IPS-NIHi11 (cell line): ENCODE results near the gene RMDN3.

ENCODE experiments used
- DNase-seq: peaks from one replicate; pipeline ENCODE4 v3.0.0; 2012; ENCODE audit warnings: mixed read lengths, low spot score

RMDN3 gene

DNA sequence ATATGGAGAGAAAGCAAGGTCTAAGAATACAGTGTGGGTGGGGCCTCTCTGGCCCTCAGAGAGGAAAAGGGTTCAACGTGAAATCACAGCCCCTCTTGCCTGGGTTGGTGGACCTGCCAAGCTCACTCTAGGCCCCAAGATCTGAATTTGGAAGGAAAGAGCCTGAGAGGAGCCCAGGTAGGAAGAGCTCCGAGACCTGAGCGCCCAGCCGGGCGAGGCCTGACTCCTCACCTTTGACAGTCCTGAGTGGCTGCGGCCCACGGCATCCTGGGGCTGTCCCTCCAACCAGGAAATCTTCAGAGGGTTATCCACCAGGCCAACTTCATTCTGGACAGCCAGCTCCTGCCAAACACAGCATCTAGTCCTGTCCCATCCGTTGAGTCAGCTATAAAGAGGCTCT, 18.4 kb upstream of the RMDN3 start:
- no peak for DNase-seq

DNA sequence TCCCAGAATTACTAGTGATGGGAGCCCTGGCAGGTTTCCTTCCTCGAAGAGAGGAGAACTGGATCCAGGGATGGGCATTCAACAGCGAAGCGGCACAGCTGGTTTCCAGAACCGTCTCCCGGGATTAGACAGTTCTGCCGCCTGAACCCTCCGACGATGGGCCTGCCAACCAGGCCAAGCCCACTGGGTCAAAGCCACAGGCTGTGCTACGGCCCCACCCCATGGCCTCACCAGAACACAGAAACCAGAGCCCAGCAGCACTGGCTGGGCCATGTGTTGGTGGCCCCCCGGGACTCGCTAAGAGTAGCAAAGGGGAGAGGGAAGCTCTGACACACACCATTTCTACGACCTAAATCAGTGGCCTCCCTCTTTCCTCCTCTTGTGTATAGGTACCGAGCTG, 17.0 kb upstream of the RMDN3 start:
- DNase-seq: no peak

DNA sequence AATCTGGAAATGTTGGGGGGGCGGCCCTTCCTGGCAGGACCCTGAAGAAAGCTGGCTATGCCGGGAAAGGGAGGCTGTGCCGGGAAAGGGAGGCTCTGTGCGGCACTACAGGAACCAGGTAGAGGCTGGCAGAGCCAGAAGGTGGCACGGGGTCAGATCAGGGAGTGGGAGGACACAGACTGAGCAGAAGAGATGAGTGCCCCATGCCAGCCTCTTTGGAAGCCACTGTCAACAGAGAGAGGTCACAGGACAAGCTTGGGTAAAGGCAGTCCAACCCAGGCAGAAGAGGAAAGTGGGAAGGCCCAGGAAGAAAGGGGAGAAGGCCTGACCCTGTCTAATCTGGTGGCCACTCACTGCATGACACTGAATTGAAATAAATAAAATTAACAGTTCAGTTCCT, 16.2 kb upstream of the RMDN3 start:
- DNase-seq: no peak

DNA sequence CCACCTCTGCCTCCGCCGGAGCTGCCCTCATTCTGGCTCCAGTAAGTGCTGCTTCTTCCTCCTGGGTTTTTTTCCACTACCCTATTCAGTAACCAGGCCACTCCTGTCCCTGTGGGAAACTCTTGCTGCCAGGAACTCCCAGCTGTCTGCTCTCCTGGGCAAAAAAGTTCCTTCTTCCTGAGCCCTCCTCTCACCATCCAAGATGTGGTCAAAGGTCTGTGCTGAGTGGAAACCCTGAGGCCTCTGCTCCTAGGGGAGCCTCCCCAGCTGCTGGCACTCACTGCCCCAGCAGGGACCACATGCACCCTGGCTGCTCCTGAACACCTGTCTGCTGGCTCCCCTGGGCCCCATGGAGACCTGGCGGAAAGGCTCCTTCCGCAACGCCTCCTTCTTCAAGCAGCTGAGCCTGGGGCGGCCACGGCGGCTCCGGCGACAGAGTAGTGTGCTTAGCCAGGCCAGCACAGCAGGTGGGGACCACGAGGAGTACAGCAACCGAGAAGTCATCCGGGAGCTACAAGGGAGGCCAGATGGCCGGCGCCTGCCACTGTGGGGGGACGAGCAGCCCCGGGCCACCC, 15.2 kb upstream of the RMDN3 start:
- no peak for DNase-seq

- DNase-seq: peak; percentile 47
Observed at GRCh38 chr15:40769274-40770146, 14.5 kb upstream of the RMDN3 start, which contains the start of gene C15orf62. Gene C15orf62 (plus strand): TSS chr15:40769980. CDS start chr15:40770496, 516 bp downstream.

- no peak for DNase-seq
Observed at GRCh38 chr15:40768521-40769273, 13.6 kb upstream of the RMDN3 start.

GRCh38 chr15:40767838-40768500, 12.9 kb upstream of the RMDN3 start:
- DNase-seq: no peak

- no peak for DNase-seq
Observed at GRCh38 chr15:40766906-40767837, 12.1 kb upstream of the RMDN3 start.

GRCh38 chr15:40766194-40766815, 11.3 kb upstream of the RMDN3 start:
- DNase-seq: no peak

GRCh38 chr15:40764629-40765103, 9.6 kb upstream of the RMDN3 start:
- no peak for DNase-seq

GRCh38 chr15:40763801-40764628, 9.0 kb upstream of the RMDN3 start, which contains the start of gene GCHFR:
Gene GCHFR (plus strand): TSS chr15:40764068. CDS start chr15:40764181, 113 bp downstream.
- peak; percentile 90 for DNase-seq

DNA sequence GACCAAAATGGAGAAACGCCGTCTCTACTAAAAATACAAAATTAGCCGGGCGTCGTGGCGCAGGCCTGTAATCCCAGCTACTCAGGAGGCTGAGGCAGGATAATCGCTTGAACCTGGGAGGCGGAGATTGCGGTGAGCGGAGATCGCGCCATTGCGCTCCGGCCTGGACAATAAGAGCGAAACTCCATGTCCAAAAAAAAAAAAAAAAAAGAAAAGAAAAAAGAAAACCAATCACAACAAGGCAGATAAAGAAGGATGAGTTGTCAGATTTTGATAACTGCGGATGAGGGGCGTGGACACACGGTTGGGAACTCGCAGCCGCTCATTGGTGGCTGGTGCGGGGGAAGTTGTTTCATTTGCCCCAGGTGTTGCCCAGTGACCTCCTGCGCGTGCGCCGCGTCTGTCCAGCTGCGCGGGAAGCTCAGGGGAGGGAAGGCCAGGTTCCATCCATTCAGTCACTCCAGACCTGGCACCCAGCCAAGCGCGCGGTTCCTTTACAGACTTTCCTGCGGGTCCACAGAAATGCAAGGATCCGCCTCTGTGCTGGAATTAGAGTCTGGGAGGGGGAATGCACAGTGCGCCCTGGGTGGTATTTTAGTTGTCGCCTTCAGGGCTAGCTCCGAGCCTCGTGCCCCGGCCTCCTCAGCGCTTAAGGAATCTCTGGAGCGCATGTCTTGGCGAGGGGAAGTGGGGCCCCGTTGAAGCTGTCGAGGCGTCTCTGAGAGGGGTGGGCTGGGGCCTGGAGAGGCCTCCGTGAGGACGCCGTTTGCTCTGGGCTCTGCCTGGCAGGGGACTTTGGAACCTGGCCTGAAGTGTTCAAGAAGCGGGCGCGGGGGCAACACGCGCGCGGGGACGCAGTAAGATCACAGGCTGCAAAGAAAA, 8.1 kb upstream of the RMDN3 start:
- DNase-seq: peak; percentile 53

GRCh38 chr15:40759961-40760360, 4.9 kb upstream of the RMDN3 start:
- DNase-seq: no peak

- DNase-seq: no peak
Observed at GRCh38 chr15:40756938-40757337, 1.9 kb upstream of the RMDN3 start.

GRCh38 chr15:40755812-40756208, 756 bp upstream of the RMDN3 start:
- DNase-seq: no peak

DNA sequence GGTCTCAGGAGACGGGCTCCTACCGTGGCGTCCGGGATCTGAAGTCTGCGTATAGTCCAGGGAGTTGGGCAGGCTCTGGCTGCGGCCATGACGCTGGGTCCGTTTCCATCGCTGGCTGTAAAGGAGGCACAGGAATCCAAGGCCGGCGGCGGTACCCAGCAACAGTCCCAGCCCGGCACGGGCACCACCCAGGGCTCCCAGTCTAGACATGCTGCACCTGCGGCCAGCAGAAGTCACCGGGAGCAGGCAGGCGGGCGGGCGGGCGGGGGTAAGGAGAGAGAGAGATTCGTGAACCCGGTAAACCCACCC, 526 bp downstream of the RMDN3 start:
- DNase-seq: peak; percentile 40

DNA sequence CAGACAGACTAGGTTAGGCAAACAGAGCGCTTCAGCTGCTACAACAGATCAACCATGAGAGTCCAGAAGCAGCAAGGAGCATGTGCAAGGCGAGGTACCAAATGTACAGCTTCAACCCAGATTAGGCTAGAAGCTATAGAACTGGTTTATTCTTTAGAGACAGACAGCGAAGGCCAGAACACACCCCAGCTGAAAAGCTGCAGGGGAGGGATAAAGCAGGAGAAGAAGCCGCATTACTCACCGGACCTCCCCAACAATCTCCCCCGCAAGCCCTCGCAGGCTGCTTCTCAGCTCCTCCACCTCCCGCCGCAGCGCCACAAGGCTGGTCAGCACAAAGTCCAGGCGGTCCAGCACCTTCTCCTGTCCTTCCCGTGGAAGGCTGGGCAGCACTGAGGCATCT, 3.3 kb downstream of the RMDN3 start:
- no peak for DNase-seq

- no peak for DNase-seq
Observed at GRCh38 chr15:40750885-40751284, 4.2 kb downstream of the RMDN3 start.

DNA sequence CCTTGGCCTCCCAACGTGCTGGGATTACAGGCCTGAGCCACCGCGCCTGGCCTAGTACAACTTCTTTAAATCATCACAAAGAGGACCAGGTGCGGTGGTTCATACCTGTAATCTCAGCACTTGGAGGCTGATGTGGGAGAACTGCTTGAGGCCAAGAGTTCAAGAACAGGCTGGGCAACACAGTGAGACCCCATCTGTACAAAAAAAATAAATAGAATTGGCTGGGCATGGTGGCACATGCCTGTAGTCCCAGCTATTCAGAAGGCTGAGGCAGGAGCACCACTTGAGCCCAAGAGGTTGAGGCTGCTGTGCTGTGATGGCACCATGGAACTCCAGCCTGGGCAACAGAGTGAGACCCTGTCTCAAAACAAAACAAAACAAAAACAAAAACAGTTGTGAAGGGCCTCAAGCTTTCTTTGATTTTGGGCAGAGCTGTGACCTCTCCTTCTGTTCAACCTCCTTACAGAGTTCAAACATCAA, 5.9 kb downstream of the RMDN3 start:
- DNase-seq: no peak
